D341Med (cell line): Measurements from ENCODE around the gene ZNF750.

Source experiments
- DNase-seq: peaks from one replicate; pipeline ENCODE4 v3.0.0; 2012; ENCODE audit warnings: low spot score

The ZNF750 gene

GRCh38 chr17:82812058-82812457 is 27.8 kb downstream of the ZNF750 start:
- DNase-seq, result no peak

GRCh38 chr17:82810644-82811430 is 29.0 kb downstream of the ZNF750 start:
- DNase-seq, result no peak

- DNase-seq, result no peak
Measured at GRCh38 chr17:82808921-82809905, 30.6 kb downstream of the ZNF750 start.

- DNase-seq, result no peak
Measured at GRCh38 chr17:82808006-82808405, 31.8 kb downstream of the ZNF750 start.

- DNase-seq, result no peak
Measured at GRCh38 chr17:82807562-82807961, 32.3 kb downstream of the ZNF750 start.

- no peak for DNase-seq
Measured at GRCh38 chr17:82807101-82807500, 32.7 kb downstream of the ZNF750 start.

GRCh38 chr17:82806645-82807044 is 33.2 kb downstream of the ZNF750 start:
- no peak for DNase-seq

- DNase-seq, result no peak
Measured at GRCh38 chr17:82805823-82806222, 34.0 kb downstream of the ZNF750 start.

- no peak for DNase-seq
Measured at GRCh38 chr17:82805254-82805653, 34.6 kb downstream of the ZNF750 start.

- no peak for DNase-seq
Measured at GRCh38 chr17:82804442-82805191, 35.2 kb downstream of the ZNF750 start.

GRCh38 chr17:82803606-82804005 is 36.2 kb downstream of the ZNF750 start:
- DNase-seq, result no peak

GRCh38 chr17:82803185-82803584 is 36.6 kb downstream of the ZNF750 start:
- DNase-seq, result no peak

- no peak for DNase-seq
Measured at GRCh38 chr17:82802075-82802780, 37.6 kb downstream of the ZNF750 start.

- DNase-seq, result no peak
Measured at GRCh38 chr17:82801377-82801970, 38.3 kb downstream of the ZNF750 start.

GRCh38 chr17:82800885-82801284 is 38.9 kb downstream of the ZNF750 start:
- no peak for DNase-seq

GRCh38 chr17:82799591-82799990 is 40.2 kb downstream of the ZNF750 start:
- no peak for DNase-seq

GRCh38 chr17:82798752-82799151 is 41.1 kb downstream of the ZNF750 start:
- DNase-seq, result no peak

GRCh38 chr17:82797061-82797460 is 42.8 kb downstream of the ZNF750 start:
- no peak for DNase-seq

GRCh38 chr17:82795615-82796014 is 44.2 kb downstream of the ZNF750 start:
- DNase-seq, result no peak

GRCh38 chr17:82794781-82795482 is 44.9 kb downstream of the ZNF750 start:
- DNase-seq, result no peak
